Activated naive CD8-positive, alpha-beta T cell treated with anti-CD3 and anti-CD28 coated beads for 36 hours (primary cell): ENCODE measurements around the gene TAMM41. TPM values are rescaled to one million over a fixed set of nuclear protein-coding genes. Genes with fewer than 3 reads are reported as not detected.
A peak's percentile ranks its signal among the peaks of the same experiment; 100 is the strongest.
"Not testable (repeated sequence)": the region's sequence is repeated elsewhere in the genome, so short reads cannot be mapped to it uniquely, and the experiment has no call there.

Source experiments
- DNase-seq: peaks from one replicate; pipeline ENCODE4 v3.0.0; 2021
- H3K27ac Mint-ChIP-seq: one replicate; pipeline ENCODE4 v1.8.0; 2022; ENCODE audit warnings: mild to moderate bottlenecking, moderate library complexity, mixed read lengths
- H3K27me3 Mint-ChIP-seq: one replicate; pipeline ENCODE4 v1.8.0; 2022; ENCODE audit warnings: mild to moderate bottlenecking, mixed read lengths
- H3K36me3 Mint-ChIP-seq: one replicate; pipeline ENCODE4 v1.8.0; 2021; ENCODE audit warnings: mild to moderate bottlenecking, mixed read lengths
- H3K4me1 Mint-ChIP-seq: one replicate; pipeline ENCODE4 v1.8.0; 2021; ENCODE audit warnings: mixed read lengths
- H3K4me3 Mint-ChIP-seq: one replicate; pipeline ENCODE4 v1.8.0; 2022; ENCODE audit warnings: mild to moderate bottlenecking, moderate library complexity, mixed read lengths
- H3K9me3 Mint-ChIP-seq: one replicate; pipeline ENCODE4 v1.8.0; 2022; ENCODE audit warnings: mixed read lengths
- total RNA-seq, 2 experiments: library from RNA; stranded (reverse); gene quantifications; one replicate each; pipeline ENCODE4 v1.2.3, GENCODE V29; 2021

Gene TAMM41
- total RNA-seq, 2 experiments from 2014 or later = 26.9 to 27.4 TPM

- Mint-ChIP-seq H3K27me3 (no peaks in the 10 kb centered on the region), H3K27ac (no peak overlapping the region), H3K9me3 (peaks cover 1% of the 10 kb centered on the region), H3K36me3 (peaks cover 55% of the 10 kb centered on the region), H3K4me1 (no peaks in the 10 kb centered on the region), H3K4me3 (no peak overlapping the region)
- no peak for DNase-seq
Measured at GRCh38 chr3:11791339-11792200, 55.1 kb downstream of the TAMM41 start.

DNA sequence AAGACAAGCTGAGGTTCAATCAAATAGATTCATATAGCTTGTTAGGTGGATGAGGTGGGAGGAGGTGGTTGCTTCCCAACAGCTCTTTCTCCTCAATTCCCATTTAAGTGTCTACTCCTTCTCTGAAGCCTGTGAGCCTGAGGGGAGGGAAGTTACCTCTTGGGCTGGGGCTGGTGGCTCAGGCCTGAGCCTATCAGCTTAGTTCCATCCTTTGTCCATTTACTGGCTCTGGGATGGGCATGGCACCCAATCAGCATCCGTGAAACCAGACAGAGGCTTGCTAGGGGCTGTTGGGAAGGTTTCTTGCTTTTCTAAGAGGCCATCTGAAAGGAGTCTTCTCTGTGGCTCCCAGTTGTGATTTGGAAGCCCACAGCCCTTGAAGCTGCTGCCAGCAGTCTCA is 57.3 kb downstream of the TAMM41 start:
- H3K27me3 Mint-ChIP-seq = no peaks in the 10 kb centered on the region
- no peak overlapping the region for H3K4me3 Mint-ChIP-seq
- H3K27ac Mint-ChIP-seq = no peak overlapping the region
- peaks cover 54% of the 10 kb centered on the region for H3K36me3 Mint-ChIP-seq
- DNase-seq = no peak
- H3K9me3 Mint-ChIP-seq = peaks cover 3% of the 10 kb centered on the region
- H3K4me1 Mint-ChIP-seq = peaks cover 7% of the 10 kb centered on the region

DNA sequence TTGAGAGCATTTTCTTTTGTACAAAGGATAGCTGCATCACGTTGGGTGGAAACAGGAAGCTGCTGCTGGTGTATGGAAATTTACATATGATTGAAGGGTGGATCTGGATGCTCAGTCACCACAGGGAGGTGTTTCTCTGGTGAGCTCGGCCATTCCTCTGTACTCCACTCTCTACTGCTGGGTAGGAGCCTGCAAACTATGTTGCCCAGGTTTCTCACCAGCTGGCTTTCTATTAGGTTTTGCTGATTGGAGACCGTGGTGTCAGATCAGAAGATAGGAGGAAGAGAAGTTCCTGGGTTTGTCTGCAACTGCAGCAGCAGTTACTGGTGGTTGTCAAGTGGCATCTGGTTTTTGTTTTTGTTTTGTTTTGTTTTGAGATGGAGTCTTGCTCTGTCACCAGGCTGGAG is 61.7 kb downstream of the TAMM41 start:
- Mint-ChIP-seq H3K27ac (peak overlapping the region; percentile 34), H3K4me3 (no peak overlapping the region), H3K9me3 (peaks cover 3% of the 10 kb centered on the region), H3K4me1 (peaks cover 10% of the 10 kb centered on the region), H3K27me3 (no peaks in the 10 kb centered on the region), H3K36me3 (peaks cover 48% of the 10 kb centered on the region)
- no peak for DNase-seq

DNA sequence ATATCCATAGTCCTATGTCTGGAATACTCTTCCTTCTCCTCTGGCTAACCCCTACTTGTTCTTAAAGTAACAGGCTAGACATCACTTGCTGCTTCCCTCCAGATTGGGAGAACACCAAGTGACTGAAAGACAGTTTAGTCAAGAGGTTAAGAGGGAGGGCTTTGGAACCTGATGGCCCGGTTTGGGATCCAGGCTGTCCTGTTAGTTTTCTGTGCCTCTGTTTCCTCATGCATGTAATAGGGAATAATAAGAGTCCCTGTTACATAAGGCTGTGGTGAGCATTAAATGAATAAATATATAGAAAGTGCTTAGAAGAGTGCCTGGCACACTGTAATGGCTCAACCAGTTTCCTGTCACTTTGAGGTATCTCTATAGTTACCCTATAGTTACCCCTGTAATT is 66.3 kb downstream of the TAMM41 start:
- Mint-ChIP-seq H3K27ac (no peak overlapping the region), H3K27me3 (no peaks in the 10 kb centered on the region), H3K9me3 (peaks cover 2% of the 10 kb centered on the region), H3K4me1 (peaks cover 7% of the 10 kb centered on the region), H3K4me3 (no peak overlapping the region), H3K36me3 (peaks cover 28% of the 10 kb centered on the region)
- DNase-seq = no peak

DNA sequence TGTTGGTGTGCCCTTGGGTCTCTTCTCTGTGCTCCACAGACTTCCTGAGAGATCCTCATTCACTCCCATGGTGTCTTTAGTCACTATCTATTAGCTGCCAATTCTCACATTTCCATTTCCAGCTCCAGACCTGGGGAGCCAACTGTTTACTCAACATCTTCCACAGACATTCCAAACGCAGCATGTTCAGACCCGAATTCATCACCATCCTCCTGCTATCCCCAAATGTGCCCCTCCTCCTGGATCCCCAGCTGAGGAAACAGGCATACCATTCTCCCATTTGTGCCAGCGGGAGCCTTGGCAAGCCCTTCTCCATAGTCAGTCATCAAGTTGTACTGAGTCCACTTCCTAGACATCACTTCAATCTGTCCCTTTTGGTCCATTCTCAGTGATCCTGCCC is 67.1 kb downstream of the TAMM41 start:
- peaks cover 3% of the 10 kb centered on the region for H3K4me1 Mint-ChIP-seq
- no peak overlapping the region for H3K27ac Mint-ChIP-seq
- no peak overlapping the region for H3K4me3 Mint-ChIP-seq

DNA sequence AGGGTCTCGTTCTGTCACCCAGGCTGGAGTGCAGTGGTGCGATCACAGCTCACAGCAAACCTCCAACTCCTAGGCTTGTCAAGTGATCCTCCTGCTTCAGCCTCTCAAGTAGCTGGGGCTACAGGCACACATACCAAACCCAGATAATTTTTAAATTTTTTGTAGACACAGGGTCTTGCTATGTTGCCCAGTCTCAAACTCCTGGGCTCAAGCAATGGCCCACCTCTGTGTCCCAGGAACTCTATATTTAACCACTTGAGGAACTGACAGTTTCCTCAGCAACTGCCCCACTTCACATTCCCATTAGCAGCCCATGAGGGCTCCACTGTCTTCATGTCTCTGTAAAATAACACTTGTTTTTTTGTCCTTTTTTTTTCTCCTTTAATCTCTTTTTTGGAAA is 68.4 kb downstream of the TAMM41 start:
- no peak for DNase-seq
- no peak overlapping the region for H3K4me3 Mint-ChIP-seq
- H3K27ac Mint-ChIP-seq = no peak overlapping the region
- no peaks in the 10 kb centered on the region for H3K27me3 Mint-ChIP-seq
- H3K4me1 Mint-ChIP-seq = no peaks in the 10 kb centered on the region
- no peaks in the 10 kb centered on the region for H3K9me3 Mint-ChIP-seq
- H3K36me3 Mint-ChIP-seq = peaks cover 17% of the 10 kb centered on the region

More for the DNA sequence above, 67.1 kb downstream of the TAMM41 start:
- no peaks in the 10 kb centered on the region for H3K9me3 Mint-ChIP-seq
- DNase-seq = no peak
- peaks cover 20% of the 10 kb centered on the region for H3K36me3 Mint-ChIP-seq
- no peaks in the 10 kb centered on the region for H3K27me3 Mint-ChIP-seq

DNA sequence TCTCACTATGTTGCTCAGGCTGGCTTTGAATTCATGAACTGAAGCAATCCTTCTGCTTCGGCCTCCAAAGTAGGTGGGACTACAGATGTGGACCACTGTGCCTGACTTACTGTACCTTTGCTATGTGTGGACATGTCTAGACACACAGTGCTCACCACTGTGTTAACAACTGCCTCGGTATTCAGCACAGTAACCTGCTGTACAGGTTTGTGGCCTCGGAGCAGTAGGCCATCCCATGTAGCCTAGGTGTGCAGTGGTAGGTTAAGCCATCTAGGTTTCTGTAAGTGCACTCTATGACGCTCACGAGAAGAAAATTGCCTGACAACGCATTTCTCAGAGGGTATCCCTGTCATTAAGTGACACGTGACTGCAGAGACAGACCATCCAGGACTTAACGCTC is 70.3 kb downstream of the TAMM41 start:
- Mint-ChIP-seq H3K4me1 (peaks cover under 1% of the 10 kb centered on the region), H3K9me3 (peaks cover under 1% of the 10 kb centered on the region), H3K27me3 (no peaks in the 10 kb centered on the region), H3K27ac (no peak overlapping the region), H3K36me3 (peaks cover 17% of the 10 kb centered on the region), H3K4me3 (no peak overlapping the region)
- no peak for DNase-seq

DNA sequence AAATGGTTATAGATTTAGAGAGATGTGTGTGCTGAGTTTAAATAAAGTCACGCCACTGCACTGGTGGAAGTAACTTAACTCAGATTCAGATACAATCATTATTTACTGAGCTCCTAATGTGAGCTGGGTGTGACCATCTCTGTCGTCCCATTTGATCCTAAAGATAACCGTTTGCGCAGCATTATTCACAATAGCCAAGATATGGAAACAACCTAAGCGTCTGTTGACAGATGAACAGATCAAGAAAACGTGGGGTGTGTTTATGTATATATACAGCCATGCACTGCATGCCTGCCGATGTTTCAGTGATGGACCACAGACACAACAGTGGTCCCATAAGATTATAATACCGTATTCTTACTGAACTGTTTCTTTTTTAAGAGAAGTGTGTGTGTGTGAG is 71.2 kb downstream of the TAMM41 start:
- Mint-ChIP-seq H3K4me1 (peaks cover 9% of the 10 kb centered on the region), H3K9me3 (peaks cover 1% of the 10 kb centered on the region), H3K4me3 (no peak overlapping the region), H3K27ac (no peak overlapping the region), H3K27me3 (no peaks in the 10 kb centered on the region), H3K36me3 (peaks cover 20% of the 10 kb centered on the region)
- no peak for DNase-seq

DNA sequence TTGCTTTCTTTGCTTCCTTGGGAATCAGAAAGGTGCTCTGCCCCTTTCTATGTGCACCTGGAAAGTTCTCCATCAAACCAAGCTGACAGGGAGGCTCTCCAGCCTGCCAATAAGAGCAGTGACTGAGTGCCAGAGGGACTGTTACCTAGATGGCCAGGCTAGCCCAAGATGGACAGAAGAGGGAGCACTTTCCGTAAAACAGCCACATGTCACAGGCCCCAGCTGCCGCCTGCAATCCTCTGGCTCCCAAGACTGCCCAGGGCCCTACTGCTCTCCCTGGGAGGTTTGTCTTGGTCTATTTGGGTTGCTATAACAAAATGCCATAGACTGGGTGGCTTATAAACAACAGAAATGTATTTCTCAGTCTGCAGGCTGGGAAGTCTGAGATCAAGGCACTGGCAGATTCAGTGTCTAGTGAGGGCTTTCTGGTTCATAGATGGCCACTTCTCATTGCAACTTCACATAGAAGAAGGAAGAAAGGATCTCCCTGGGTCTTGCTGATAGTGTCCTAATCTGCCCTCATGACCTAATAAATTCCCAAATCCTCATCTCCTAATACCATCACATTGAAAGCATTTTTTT is 72.3 kb downstream of the TAMM41 start:
- peaks cover 20% of the 10 kb centered on the region for H3K4me1 Mint-ChIP-seq
- H3K27ac Mint-ChIP-seq = no peak overlapping the region
- H3K9me3 Mint-ChIP-seq = peaks cover 1% of the 10 kb centered on the region
- no peak overlapping the region for H3K4me3 Mint-ChIP-seq
- no peak for DNase-seq
- H3K27me3 Mint-ChIP-seq = no peaks in the 10 kb centered on the region
- peaks cover 12% of the 10 kb centered on the region for H3K36me3 Mint-ChIP-seq

DNA sequence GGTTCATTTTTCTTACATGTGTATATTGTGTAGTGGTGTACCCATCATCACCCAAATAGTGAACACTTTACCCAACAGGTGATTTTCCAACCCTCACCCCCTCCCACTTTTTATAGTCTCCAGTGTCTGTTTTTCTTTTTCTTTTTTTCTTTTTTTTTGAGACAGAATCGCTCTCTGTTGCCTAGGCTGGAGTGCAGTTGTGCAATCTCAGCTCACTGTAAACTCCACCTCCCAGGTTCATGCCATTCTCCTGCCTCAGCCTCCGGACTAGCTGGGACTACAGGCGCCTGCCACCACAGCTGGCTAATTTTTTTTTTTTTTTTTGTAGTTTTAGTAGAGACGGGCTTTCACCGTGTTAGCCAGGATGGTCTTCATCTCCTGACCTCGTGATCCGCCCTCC is 74.8 kb downstream of the TAMM41 start:
- H3K4me1 Mint-ChIP-seq = peaks cover 20% of the 10 kb centered on the region
- H3K9me3 Mint-ChIP-seq = not testable (repeated sequence)

GRCh38 chr3:11770477-11771391 is 76.0 kb downstream of the TAMM41 start:
- peaks cover 1% of the 10 kb centered on the region for H3K9me3 Mint-ChIP-seq
- peak; percentile 76 for DNase-seq
- no peaks in the 10 kb centered on the region for H3K27me3 Mint-ChIP-seq
- peaks cover 2% of the 10 kb centered on the region for H3K36me3 Mint-ChIP-seq
- peaks cover 20% of the 10 kb centered on the region for H3K4me1 Mint-ChIP-seq
- peak overlapping the region; percentile 15 for H3K4me3 Mint-ChIP-seq
- H3K27ac Mint-ChIP-seq = peak overlapping the region; percentile 82

More for the DNA sequence above, 74.8 kb downstream of the TAMM41 start:
- not testable (repeated sequence) for H3K36me3 Mint-ChIP-seq, H3K4me3 Mint-ChIP-seq, DNase-seq, H3K27me3 Mint-ChIP-seq, H3K27ac Mint-ChIP-seq

- Mint-ChIP-seq H3K4me1 (peaks cover 24% of the 10 kb centered on the region), H3K27me3 (no peaks in the 10 kb centered on the region), H3K4me3 (no peak overlapping the region), H3K9me3 (peaks cover 1% of the 10 kb centered on the region), H3K36me3 (peaks cover 2% of the 10 kb centered on the region), H3K27ac (peak overlapping the region; percentile 16)
- no peak for DNase-seq
Measured at GRCh38 chr3:11769704-11770476, 76.8 kb downstream of the TAMM41 start.

GRCh38 chr3:11768604-11769003 is 78.1 kb downstream of the TAMM41 start:
- Mint-ChIP-seq H3K27me3 (no peaks in the 10 kb centered on the region), H3K9me3 (peaks cover 1% of the 10 kb centered on the region), H3K36me3 (peaks cover 2% of the 10 kb centered on the region), H3K4me1 (peaks cover 25% of the 10 kb centered on the region), H3K4me3 (no peak overlapping the region), H3K27ac (no peak overlapping the region)
- no peak for DNase-seq

- Mint-ChIP-seq H3K27ac (peak overlapping the region; percentile 55), H3K36me3 (no peaks in the 10 kb centered on the region), H3K4me3 (no peak overlapping the region), H3K27me3 (no peaks in the 10 kb centered on the region), H3K4me1 (peaks cover 11% of the 10 kb centered on the region), H3K9me3 (no peaks in the 10 kb centered on the region)
- DNase-seq = peak; percentile 28
Measured at GRCh38 chr3:11764931-11765363, 81.7 kb downstream of the TAMM41 start.
